ENCODE data around the gene SLC22A16.

Gene SLC22A16

DNA sequence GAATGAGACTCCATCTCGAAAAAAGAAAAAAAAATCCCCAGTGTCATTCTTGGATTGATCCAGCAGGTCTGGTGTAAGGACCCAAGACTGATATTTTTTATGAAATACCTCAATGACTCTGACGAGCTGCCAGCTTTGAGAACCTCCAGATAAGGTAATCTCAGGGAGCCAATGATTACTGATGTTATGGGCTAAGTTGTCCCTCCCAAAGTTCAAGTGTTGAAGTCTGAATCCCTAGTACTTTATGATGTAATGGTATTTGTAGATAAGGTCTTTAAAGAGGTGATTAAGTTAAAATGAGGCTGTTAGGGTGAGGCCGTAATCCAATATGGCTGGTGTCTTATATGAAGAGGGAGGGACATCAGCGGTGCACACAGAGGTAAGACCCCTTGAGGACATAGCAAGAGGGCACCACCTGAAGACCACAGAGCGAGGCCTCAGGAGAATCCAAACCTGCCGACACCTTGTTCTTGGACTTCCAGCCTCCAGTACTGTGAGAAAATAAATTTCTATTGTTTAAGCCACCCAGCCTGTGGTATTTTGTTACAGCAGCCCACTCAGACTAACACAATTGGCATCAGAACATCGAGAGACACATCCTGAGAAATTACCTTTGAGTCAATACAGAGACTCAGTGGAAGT, 41.3 kb downstream of the SLC22A16 start:
- in situ Hi-C loops (cut with HindIII; ENCODE audit: low pct_ligation_motif_present, low sequenced_read_pairs): no loop called here
- Histone ChIP-seq H3K4me3 (ENCODE audit: low read depth, low read length) (no peak overlapping the region), H3K27me3 (replicated peaks) (peaks cover 3% of the 10 kb centered on the region), H3K27ac (no peak overlapping the region), H3K36me3 (replicated peaks) (no peaks in the 10 kb centered on the region)
- DNase-seq: no peak
- no peak for TF ChIP-seq CTCF (IDR thresholded peaks at IDR 0.05; ENCODE audit: low read depth, low read length, missing control alignments)

GRCh38 chr6:110432285-110432900, 44.0 kb downstream of the SLC22A16 start:
- no peak for TF ChIP-seq CTCF (IDR thresholded peaks at IDR 0.05; ENCODE audit: low read depth, low read length, missing control alignments)
- H3K27ac ChIP-seq: no peak overlapping the region
- no peak overlapping the region for H3K4me3 ChIP-seq (ENCODE audit: low read depth, low read length)
- in situ Hi-C loops (cut with HindIII; ENCODE audit: low pct_ligation_motif_present, low sequenced_read_pairs): no loop called here
- H3K27me3 ChIP-seq (replicated peaks): peaks cover 3% of the 10 kb centered on the region
- no peak for DNase-seq
- H3K36me3 ChIP-seq (replicated peaks): no peaks in the 10 kb centered on the region

DNA sequence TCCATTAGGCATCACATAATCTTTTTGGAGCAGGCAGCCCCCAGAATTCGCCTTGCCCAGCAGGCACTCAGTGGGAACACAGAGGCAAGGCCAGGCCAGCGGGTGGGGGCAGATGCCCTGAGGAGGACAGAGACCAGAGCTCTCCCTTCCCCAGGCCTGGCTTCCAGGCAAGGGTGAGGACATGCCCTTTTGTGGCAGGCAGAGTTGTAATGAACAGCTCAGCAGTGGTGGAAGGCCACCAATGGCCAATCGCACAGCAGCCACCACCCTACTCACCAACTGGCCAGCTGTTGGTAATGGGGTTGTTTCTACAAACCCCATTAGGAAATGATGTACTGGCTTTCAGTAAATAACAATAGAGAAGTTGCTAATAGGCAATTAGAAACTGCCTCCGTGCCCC, 45.7 kb downstream of the SLC22A16 start:
- no peak for DNase-seq
- no peak overlapping the region for H3K4me3 ChIP-seq (ENCODE audit: low read depth, low read length)
- in situ Hi-C loops (cut with HindIII; ENCODE audit: low pct_ligation_motif_present, low sequenced_read_pairs): no loop called here
- H3K36me3 ChIP-seq (replicated peaks): no peaks in the 10 kb centered on the region
- H3K27ac ChIP-seq: no peak overlapping the region
- no peak for TF ChIP-seq CTCF (IDR thresholded peaks at IDR 0.05; ENCODE audit: low read depth, low read length, missing control alignments)
- peaks cover 3% of the 10 kb centered on the region for H3K27me3 ChIP-seq (replicated peaks)

GRCh38 chr6:110430236-110430635, 46.2 kb downstream of the SLC22A16 start:
- no peaks in the 10 kb centered on the region for H3K36me3 ChIP-seq (replicated peaks)
- TF ChIP-seq CTCF (IDR thresholded peaks at IDR 0.05; ENCODE audit: low read depth, low read length, missing control alignments): no peak
- peaks cover 3% of the 10 kb centered on the region for H3K27me3 ChIP-seq (replicated peaks)
- DNase-seq: no peak
- no peak overlapping the region for H3K4me3 ChIP-seq (ENCODE audit: low read depth, low read length)
- in situ Hi-C loops (cut with HindIII; ENCODE audit: low pct_ligation_motif_present, low sequenced_read_pairs): no loop called here
- H3K27ac ChIP-seq: no peak overlapping the region

- Histone ChIP-seq H3K36me3 (replicated peaks) (no peaks in the 10 kb centered on the region), H3K27me3 (replicated peaks) (peaks cover 5% of the 10 kb centered on the region), H3K27ac (no peak overlapping the region), H3K4me3 (ENCODE audit: low read depth, low read length) (no peak overlapping the region)
- DNase-seq: no peak
- in situ Hi-C loops (cut with HindIII; ENCODE audit: low pct_ligation_motif_present, low sequenced_read_pairs): no loop called here
- no peak for TF ChIP-seq CTCF (IDR thresholded peaks at IDR 0.05; ENCODE audit: low read depth, low read length, missing control alignments)
These were observed 48.3 kb downstream of the SLC22A16 start for GRCh38 chr6:110428153-110428552.

- in situ Hi-C loops (cut with HindIII; ENCODE audit: low pct_ligation_motif_present, low sequenced_read_pairs): no loop called here
- TF ChIP-seq CTCF (IDR thresholded peaks at IDR 0.05; ENCODE audit: low read depth, low read length, missing control alignments): no peak
- Histone ChIP-seq H3K27ac (no peak overlapping the region), H3K4me3 (ENCODE audit: low read depth, low read length) (no peak overlapping the region), H3K27me3 (replicated peaks) (peaks cover 3% of the 10 kb centered on the region), H3K36me3 (replicated peaks) (no peaks in the 10 kb centered on the region)
- no peak for DNase-seq
These were observed 50.6 kb downstream of the SLC22A16 start for GRCh38 chr6:110425816-110426215.
